PC-3 (cell line): ENCODE results near the gene SCNN1B. TPM values are rescaled to one million over a fixed set of nuclear protein-coding genes. Genes with fewer than 3 reads are reported as not detected.
A peak's percentile ranks its signal among the peaks of the same experiment; 100 is the strongest.

ENCODE experiments used
- ATAC-seq: fragments of 200-7000 bp; cut with Tn5 transposase; 2 replicates; pipeline ENCODE4 v1.9.1; 2020; ENCODE audit warnings: mild to moderate bottlenecking, moderate library complexity
- BruUV-seq: library from RNA; stranded (reverse); fragments of 400-500 nt; replicated peaks from 2 replicates; lab custom pipeline; 2021; lab: Mats Ljungman, UMichigan
- CTCF ChIA-PET: fragments of 300-600 bp; sonication (Branson Sonifier 250); formaldehyde crosslinking; loops from one replicate; lab custom pipeline; 2022; ENCODE audit warnings: antibody characterized with exemption; lab: Charles Lee
- POLR2A ChIA-PET: fragments of 300-600 bp; sonication (Branson Sonifier 250); formaldehyde crosslinking; loops from one replicate; lab custom pipeline; 2022; ENCODE audit warnings: antibody characterized with exemption; ENCODE audit not compliant: unreplicated experiment; lab: Charles Lee
- DNase-seq: peaks from one replicate; pipeline ENCODE4 v3.0.0-alpha.2; 2015
- H2AFZ ChIP-seq: fragments of 300-600 bp; sonication (generic); 2 replicates; pipeline ENCODE4 v1.6.0; 2016; ENCODE audit warnings: antibody characterized with exemption, low read length
- H3F3A ChIP-seq: fragments of 300-600 bp; sonication (generic); one replicate; pipeline ENCODE4 v1.6.0; 2017; ENCODE audit warnings: antibody characterized with exemption, low read length, control low read depth, mild to moderate bottlenecking; ENCODE audit not compliant: unreplicated experiment
- H3K27ac ChIP-seq: fragments of 300-600 bp; sonication (generic); 2 replicates; pipeline ENCODE4 v1.5.1; 2016; ENCODE audit warnings: mild to moderate bottlenecking, low read length
- H3K27me3 ChIP-seq: fragments of 300-600 bp; sonication (generic); 2 replicates; pipeline ENCODE4 v1.6.1; 2016; ENCODE audit warnings: low read length, mixed read lengths
- H3K36me3 ChIP-seq: fragments of 300-600 bp; sonication (generic); 2 replicates; pipeline ENCODE4 v1.6.1; 2016; ENCODE audit warnings: low read depth, mixed run types, low read length, mixed read lengths
- H3K4me1 ChIP-seq: fragments of 300-600 bp; sonication (generic); 2 replicates; pipeline ENCODE4 v1.5.1; 2016; ENCODE audit warnings: low read length; ENCODE audit not compliant: insufficient read depth
- H3K4me2 ChIP-seq: fragments of 300-600 bp; sonication (generic); 2 replicates; pipeline ENCODE4 v1.6.0; 2016; ENCODE audit warnings: low read length
- H3K4me3 ChIP-seq: fragments of 300-600 bp; sonication (generic); 2 replicates; pipeline ENCODE4 v1.5.1; 2016; ENCODE audit warnings: mild to moderate bottlenecking, low read length, mixed read lengths
- H3K79me2 ChIP-seq: fragments of 300-600 bp; sonication (generic); 2 replicates; pipeline ENCODE4 v1.6.1; 2017; ENCODE audit warnings: low read length, mixed read lengths
- H3K9ac ChIP-seq: fragments of 300-600 bp; sonication (generic); 2 replicates; pipeline ENCODE4 v1.6.0; 2016; ENCODE audit warnings: mild to moderate bottlenecking, low read length
- H3K9me2 ChIP-seq: fragments of 300-600 bp; sonication (generic); replicated peaks from 2 replicates; pipeline ENCODE4 v1.6.1; 2016; ENCODE audit warnings: mixed run types, low read length, mixed read lengths
- H3K9me3 ChIP-seq: fragments of 300-600 bp; sonication (generic); 2 replicates; pipeline ENCODE4 v1.6.1; 2016; ENCODE audit warnings: low read length, mixed read lengths
- H4K20me1 ChIP-seq: fragments of 300-600 bp; sonication (generic); 2 replicates; pipeline ENCODE4 v1.6.1; 2016; ENCODE audit warnings: low read length, mixed read lengths
- CTCF ChIP-seq: fragments of 300-600 bp; sonication (generic); conservative IDR thresholded peaks from 2 replicates; pipeline ENCODE4 v1.5.1; 2017; ENCODE audit warnings: antibody characterized with exemption, low read depth, mild to moderate bottlenecking, low read length
- EZH2 ChIP-seq: fragments of 300-600 bp; sonication (generic); IDR thresholded peaks from one replicate; pipeline ENCODE4 v1.6.1; 2017; ENCODE audit warnings: antibody characterized with exemption, mild to moderate bottlenecking, low read length; ENCODE audit not compliant: unreplicated experiment
- EZH2phosphoT487 ChIP-seq: fragments of 300-600 bp; sonication (generic); IDR thresholded peaks from 2 replicates; pipeline ENCODE4 v1.6.1; 2018; ENCODE audit warnings: mild to moderate bottlenecking, antibody characterized with exemption, low read length, borderline replicate concordance
- intact Hi-C: fragments of 100-400 bp; cut with micrococcal nuclease; formaldehyde crosslinking; loops from 2 replicates; pipeline ENCODE4 v1.9.0; 2023
- total RNA-seq: library from RNA; depleted of rRNA; stranded (reverse); fragments of >200 nt; gene quantifications from 2 replicates; pipeline ENCODE4 v1.2.3, GENCODE V29; 2014

Gene SCNN1B
- total RNA-seq, 1 experiment from 2014 or later = 4.1 TPM

DNA sequence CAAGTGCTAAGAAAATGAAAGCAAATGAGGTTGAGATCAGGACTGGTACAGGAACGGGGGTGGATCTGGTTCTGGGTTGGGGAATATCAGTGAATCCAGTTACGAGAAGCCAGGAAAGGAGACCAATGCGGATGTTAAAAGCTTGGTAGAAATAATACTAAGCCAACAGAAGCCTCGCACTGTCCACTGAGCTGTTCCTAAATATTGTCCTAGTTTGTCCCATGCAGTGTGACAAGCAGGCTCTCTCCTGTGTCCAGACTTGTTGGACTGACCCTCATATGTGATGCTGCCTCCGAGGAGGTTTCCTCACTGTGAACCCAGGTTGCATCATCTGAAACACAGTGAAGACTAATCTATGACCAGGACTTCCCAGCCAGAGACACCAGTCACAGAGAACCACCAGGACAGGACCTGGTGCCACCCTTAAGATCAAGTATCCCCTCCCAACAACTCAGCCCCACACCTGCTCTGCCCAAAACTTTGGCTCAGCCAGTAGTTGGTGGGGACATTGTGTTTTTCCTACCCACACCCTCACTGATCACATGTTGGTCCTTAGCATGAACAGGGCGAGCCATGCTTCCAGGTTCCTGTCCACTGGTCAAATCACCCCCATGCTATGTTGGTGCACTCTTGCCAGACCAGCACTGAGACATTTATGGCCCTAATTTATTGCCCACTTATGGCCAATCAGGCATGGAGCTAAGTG is 32.7 kb upstream of the SCNN1B start:
- H2AFZ ChIP-seq = no peak overlapping the region
- no peak for ATAC-seq
- no peaks in the 10 kb centered on the region for H3K36me3 ChIP-seq
- no TSS peak for BruUV-seq
- no peaks in the 10 kb centered on the region for H3K9me2 ChIP-seq
- 0 out of 2 replicates have a peak, but pooled peaks cover 3% of the 10 kb centered on the region for H3K4me1 ChIP-seq
- H3K4me2 ChIP-seq = no peak overlapping the region
- CTCF ChIA-PET = no interaction called here
- no peak for DNase-seq
- no peaks in the 10 kb centered on the region for H3K79me2 ChIP-seq
- intact Hi-C loops = no loop called here
- no peak overlapping the region for H3K4me3 ChIP-seq
- no peaks in the 10 kb centered on the region for H3K9me3 ChIP-seq
- H3K27ac ChIP-seq = no peak overlapping the region
- H3K27me3 ChIP-seq = no peaks in the 10 kb centered on the region
- no peaks in the 10 kb centered on the region for H3F3A ChIP-seq
- TF ChIP-seq CTCF (no peak), EZH2phosphoT487 (no peak), EZH2 (no peak)
- no peaks in the 10 kb centered on the region for H4K20me1 ChIP-seq
- POLR2A ChIA-PET = no interaction called here
- H3K9ac ChIP-seq = no peak overlapping the region

- H3K4me2 ChIP-seq = no peak overlapping the region
- no peak overlapping the region for H3K4me3 ChIP-seq
- no TSS peak for BruUV-seq
- no peak overlapping the region for H2AFZ ChIP-seq
- no peak for DNase-seq
- no peak overlapping the region for H3K9ac ChIP-seq
- POLR2A ChIA-PET = no interaction called here
- CTCF ChIA-PET = no interaction called here
- intact Hi-C loops = no loop called here
- TF ChIP-seq EZH2phosphoT487 (no peak), EZH2 (no peak), CTCF (no peak)
- H3K27ac ChIP-seq = no peak overlapping the region
- ATAC-seq = no peak
- H4K20me1 ChIP-seq = no peaks in the 10 kb centered on the region
- H3K9me2 ChIP-seq = no peaks in the 10 kb centered on the region
- H3K4me1 ChIP-seq = 0 out of 2 replicates have a peak, but pooled peaks cover 4% of the 10 kb centered on the region
- H3F3A ChIP-seq = no peaks in the 10 kb centered on the region
- H3K36me3 ChIP-seq = no peaks in the 10 kb centered on the region
- H3K9me3 ChIP-seq = no peaks in the 10 kb centered on the region
- no peaks in the 10 kb centered on the region for H3K27me3 ChIP-seq
- H3K79me2 ChIP-seq = no peaks in the 10 kb centered on the region
Measured at GRCh38 chr16:23270654-23271053, 31.4 kb upstream of the SCNN1B start.

DNA sequence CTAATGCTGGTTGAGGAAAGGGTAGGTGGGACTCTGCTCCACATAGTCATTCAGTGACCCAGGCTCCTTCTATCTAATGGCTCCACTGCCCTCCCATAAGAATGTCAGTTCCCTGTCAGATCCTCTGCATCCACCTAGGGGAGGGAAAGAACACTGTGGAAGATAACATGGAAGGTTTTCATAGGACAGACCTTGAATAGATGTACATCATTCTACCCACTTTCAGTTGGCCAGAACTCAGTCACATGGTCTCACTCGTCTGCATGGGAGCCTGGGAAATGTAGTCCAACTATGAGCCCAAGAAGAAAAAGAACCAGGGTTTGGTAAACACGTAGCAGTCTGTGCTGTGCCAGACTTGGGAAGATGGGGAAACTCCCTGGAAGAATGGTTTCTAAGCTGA is 27.1 kb upstream of the SCNN1B start:
- DNase-seq (peak; percentile 27), ATAC-seq (peak; percentile 42; the same call in 1 of the 2 replicates)
- Histone ChIP-seq H3F3A (no peaks in the 10 kb centered on the region), H3K79me2 (no peaks in the 10 kb centered on the region), H3K9me3 (no peaks in the 10 kb centered on the region), H3K4me3 (no peak overlapping the region), H3K27ac (no peak overlapping the region), H4K20me1 (no peaks in the 10 kb centered on the region), H3K9me2 (no peaks in the 10 kb centered on the region), H3K9ac (no peak overlapping the region), H3K4me1 (peaks cover 12% of the 10 kb centered on the region), H3K4me2 (no peak overlapping the region), H2AFZ (no peak overlapping the region), H3K27me3 (no peaks in the 10 kb centered on the region), H3K36me3 (no peaks in the 10 kb centered on the region)
- no peak for TF ChIP-seq EZH2phosphoT487
- TF ChIP-seq EZH2 = no peak
- TF ChIP-seq CTCF = no peak
- CTCF ChIA-PET = no interaction called here
- intact Hi-C loops = no loop called here
- no TSS peak for BruUV-seq
- POLR2A ChIA-PET = no interaction called here
